WERI-Rb-1 (cell line): ENCODE results near the gene PTPRN2.

Source experiments
- DNase-seq: peaks from one replicate; pipeline ENCODE4 v3.0.0-alpha.2; 2020
- H3K27ac ChIP-seq: fragments of 250-450 bp; sonication (Bioruptor Pico); 2 replicates; pipeline ENCODE4 v1.5.1; 2020; ENCODE audit warnings: mild to moderate bottlenecking, moderate library complexity
- H3K27me3 ChIP-seq: fragments of 250-450 bp; sonication (Bioruptor Pico); 2 replicates; pipeline ENCODE4 v1.5.1; 2021; ENCODE audit warnings: mild to moderate bottlenecking, low read depth, moderate library complexity; ENCODE audit not compliant: insufficient read depth, severe bottlenecking
- H3K36me3 ChIP-seq: fragments of 250-450 bp; sonication (Bioruptor Pico); 2 replicates; pipeline ENCODE4 v1.5.1; 2020; ENCODE audit warnings: mild to moderate bottlenecking, moderate library complexity
- H3K4me3 ChIP-seq: 2 replicates; pipeline ENCODE4 v1.5.1; 2011; ENCODE audit warnings: low read depth, mild to moderate bottlenecking, control low read depth, low read length
- H3K9me3 ChIP-seq: fragments of 250-450 bp; sonication (Bioruptor Pico); 2 replicates; pipeline ENCODE4 v1.5.1; 2021; ENCODE audit warnings: mild to moderate bottlenecking, moderate library complexity; ENCODE audit not compliant: severe bottlenecking
- CTCF ChIP-seq: IDR thresholded peaks from 2 replicates; pipeline ENCODE4 v1.5.1; 2011; ENCODE audit warnings: low read depth, mild to moderate bottlenecking, control low read depth, inconsistent platforms, low read length

PTPRN2 gene

GRCh38 chr7:158066085-158066484, 521.5 kb downstream of the PTPRN2 start:
- H3K36me3 ChIP-seq, result no peaks in the 10 kb centered on the region
- H3K4me3 ChIP-seq, result no peak overlapping the region
- H3K27me3 ChIP-seq, result no peaks in the 10 kb centered on the region
- H3K27ac ChIP-seq, result no peak overlapping the region
- DNase-seq, result no peak
- no peaks in the 10 kb centered on the region for H3K9me3 ChIP-seq
- TF ChIP-seq CTCF, result no peak

GRCh38 chr7:158065340-158065739, 522.3 kb downstream of the PTPRN2 start:
- DNase-seq, result no peak

GRCh38 chr7:158064631-158065030, 523.0 kb downstream of the PTPRN2 start:
- no peaks in the 10 kb centered on the region for H3K36me3 ChIP-seq
- no peaks in the 10 kb centered on the region for H3K27me3 ChIP-seq
- no peak overlapping the region for H3K27ac ChIP-seq
- no peak for TF ChIP-seq CTCF
- H3K9me3 ChIP-seq, result no peaks in the 10 kb centered on the region
- no peak for DNase-seq
- H3K4me3 ChIP-seq, result no peak overlapping the region

More at GRCh38 chr7:158065340-158065739, 522.3 kb downstream of the PTPRN2 start:
- TF ChIP-seq CTCF, result no peak
- H3K36me3 ChIP-seq, result no peaks in the 10 kb centered on the region
- no peak overlapping the region for H3K4me3 ChIP-seq
- H3K27me3 ChIP-seq, result no peaks in the 10 kb centered on the region
- H3K9me3 ChIP-seq, result no peaks in the 10 kb centered on the region
- no peak overlapping the region for H3K27ac ChIP-seq

- no peaks in the 10 kb centered on the region for H3K27me3 ChIP-seq
- TF ChIP-seq CTCF, result no peak
Measured at GRCh38 chr7:158063850-158064610, 523.6 kb downstream of the PTPRN2 start.

GRCh38 chr7:158062661-158063060, 525.0 kb downstream of the PTPRN2 start:
- H3K36me3 ChIP-seq, result no peaks in the 10 kb centered on the region
- H3K9me3 ChIP-seq, result no peaks in the 10 kb centered on the region
- H3K4me3 ChIP-seq, result no peak overlapping the region
- no peak for TF ChIP-seq CTCF
- no peaks in the 10 kb centered on the region for H3K27me3 ChIP-seq
- DNase-seq, result no peak
- no peak overlapping the region for H3K27ac ChIP-seq

More at GRCh38 chr7:158063850-158064610, 523.6 kb downstream of the PTPRN2 start:
- Histone ChIP-seq H3K9me3 (no peaks in the 10 kb centered on the region), H3K4me3 (no peak overlapping the region), H3K27ac (no peak overlapping the region), H3K36me3 (no peaks in the 10 kb centered on the region)
- DNase-seq, result no peak
